Karpas-422 (cell line): ENCODE measurements around the gene FEN1. TPM values are rescaled to one million over a fixed set of nuclear protein-coding genes. Genes with fewer than 3 reads are reported as not detected.

ENCODE experiments used
- DNase-seq: peaks from one replicate; pipeline ENCODE4 v3.0.0-alpha.2; 2015
- H2AFZ ChIP-seq: fragments of 200-600 bp; sonication (generic); 2 replicates; pipeline ENCODE4 v1.6.1; 2014; ENCODE audit warnings: antibody characterized with exemption, low read length, mixed read lengths
- H3K27ac ChIP-seq: fragments of 200-600 bp; sonication (generic); 2 replicates; pipeline ENCODE4 v1.5.1; 2014; ENCODE audit warnings: mild to moderate bottlenecking, low read length, moderate library complexity
- H3K27me3 ChIP-seq: fragments of 200-600 bp; sonication (generic); 2 replicates; pipeline ENCODE4 v1.6.1; 2014; ENCODE audit warnings: low read length, mixed read lengths
- H3K36me3 ChIP-seq: fragments of 200-600 bp; sonication (generic); 2 replicates; pipeline ENCODE4 v1.6.1; 2014; ENCODE audit warnings: low read length, mixed read lengths; ENCODE audit not compliant: insufficient read depth
- H3K4me1 ChIP-seq: fragments of 200-600 bp; sonication (generic); 2 replicates; pipeline ENCODE4 v1.6.1; 2014; ENCODE audit warnings: mild to moderate bottlenecking, low read length, mixed read lengths
- H3K4me2 ChIP-seq: fragments of 200-600 bp; sonication (generic); 2 replicates; pipeline ENCODE4 v1.6.1; 2014; ENCODE audit warnings: low read length, low read depth, mild to moderate bottlenecking; ENCODE audit not compliant: poor library complexity, severe bottlenecking
- H3K4me3 ChIP-seq: fragments of 200-600 bp; sonication (generic); 2 replicates; pipeline ENCODE4 v1.5.1; 2014; ENCODE audit warnings: mild to moderate bottlenecking, antibody characterized with exemption, low read length, mixed read lengths
- H3K79me2 ChIP-seq: fragments of 200-600 bp; sonication (generic); 2 replicates; pipeline ENCODE4 v1.6.1; 2014; ENCODE audit warnings: mild to moderate bottlenecking, low read length, mixed read lengths
- H3K9ac ChIP-seq: fragments of 200-600 bp; sonication (generic); 2 replicates; pipeline ENCODE4 v1.6.0; 2014; ENCODE audit warnings: low read length
- H3K9me2 ChIP-seq: fragments of 200-600 bp; sonication (generic), shearing (Covaris generic); replicated peaks from 2 replicates; pipeline ENCODE4 v1.6.0; 2014; ENCODE audit warnings: mild to moderate bottlenecking, low read length, moderate library complexity; ENCODE audit not compliant: insufficient read depth
- H3K9me3 ChIP-seq: fragments of 300-700, 200-600 bp; sonication (generic); 2 replicates; pipeline ENCODE4 v1.6.1; 2014; ENCODE audit warnings: low read length, mixed read lengths
- H4K20me1 ChIP-seq: fragments of 200-600 bp; sonication (generic); 2 replicates; pipeline ENCODE4 v1.6.1; 2014; ENCODE audit warnings: mild to moderate bottlenecking, antibody characterized with exemption, low read length, low read depth; ENCODE audit not compliant: insufficient read depth
- total RNA-seq: library from RNA; depleted of rRNA; stranded (reverse); fragments of >200 nt; shearing (Covaris generic); gene quantifications from 2 replicates; pipeline ENCODE4 v1.2.3, GENCODE V29; 2014; ENCODE audit warnings: low replicate concordance; rRNA removed

FEN1 gene, protein sequence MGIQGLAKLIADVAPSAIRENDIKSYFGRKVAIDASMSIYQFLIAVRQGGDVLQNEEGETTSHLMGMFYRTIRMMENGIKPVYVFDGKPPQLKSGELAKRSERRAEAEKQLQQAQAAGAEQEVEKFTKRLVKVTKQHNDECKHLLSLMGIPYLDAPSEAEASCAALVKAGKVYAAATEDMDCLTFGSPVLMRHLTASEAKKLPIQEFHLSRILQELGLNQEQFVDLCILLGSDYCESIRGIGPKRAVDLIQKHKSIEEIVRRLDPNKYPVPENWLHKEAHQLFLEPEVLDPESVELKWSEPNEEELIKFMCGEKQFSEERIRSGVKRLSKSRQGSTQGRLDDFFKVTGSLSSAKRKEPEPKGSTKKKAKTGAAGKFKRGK
- total RNA-seq = 18.0 and 32.4 TPM in 2 replicates

DNA sequence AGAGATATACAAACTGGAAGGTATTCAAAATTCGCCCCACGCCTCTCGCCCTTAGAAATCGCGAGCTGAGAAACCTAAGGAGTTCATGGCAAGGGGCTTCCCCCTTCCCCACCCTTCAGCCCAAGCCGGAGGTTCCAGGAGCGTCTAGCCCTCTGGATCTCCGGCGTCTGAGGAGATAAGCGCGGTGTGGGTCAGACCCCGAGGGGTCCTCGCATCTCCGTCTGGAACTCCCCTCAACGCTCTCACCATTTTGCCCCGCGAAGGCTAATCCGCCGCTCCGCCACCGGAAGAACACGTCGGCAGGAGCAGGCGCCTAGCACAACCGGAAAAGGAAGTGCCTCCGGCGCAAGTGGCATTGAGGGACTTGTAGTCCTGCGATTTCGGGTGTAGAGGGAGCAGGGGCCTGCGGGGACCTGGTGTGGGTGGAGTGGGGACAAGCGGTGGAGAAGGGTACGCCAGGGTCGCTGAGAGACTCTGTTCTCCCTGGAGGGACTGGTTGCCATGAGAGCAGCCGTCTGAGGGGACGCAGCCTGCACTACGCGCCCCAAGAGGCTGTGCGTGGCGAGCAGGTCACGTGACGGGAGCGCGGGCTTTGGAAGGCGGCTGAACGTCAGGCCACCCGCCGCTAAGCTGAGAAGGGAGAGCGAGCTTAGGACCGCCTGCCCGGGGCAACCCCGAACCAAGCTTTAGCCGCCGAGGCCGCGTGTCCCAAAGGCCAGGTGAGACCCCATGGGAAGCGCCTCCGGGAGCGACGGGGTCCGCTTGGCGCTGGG is at the start of gene FEN1, which contains the start of gene TMEM258:
Gene FEN1 (plus strand): TSS at position 602 of the 773 bp plus-strand sequence. CDS start 2,451 bp downstream, outside the sequence.
Gene TMEM258 (minus strand): TSS at position 290 of the 773 bp plus-strand sequence. CDS start 41 bp downstream, at position 249.
- Histone ChIP-seq H3K4me1 (peaks cover 26% of the 10 kb centered on the region), H3K4me3 (peak within 1 kb of the TSS; percentile 90)

DNA sequence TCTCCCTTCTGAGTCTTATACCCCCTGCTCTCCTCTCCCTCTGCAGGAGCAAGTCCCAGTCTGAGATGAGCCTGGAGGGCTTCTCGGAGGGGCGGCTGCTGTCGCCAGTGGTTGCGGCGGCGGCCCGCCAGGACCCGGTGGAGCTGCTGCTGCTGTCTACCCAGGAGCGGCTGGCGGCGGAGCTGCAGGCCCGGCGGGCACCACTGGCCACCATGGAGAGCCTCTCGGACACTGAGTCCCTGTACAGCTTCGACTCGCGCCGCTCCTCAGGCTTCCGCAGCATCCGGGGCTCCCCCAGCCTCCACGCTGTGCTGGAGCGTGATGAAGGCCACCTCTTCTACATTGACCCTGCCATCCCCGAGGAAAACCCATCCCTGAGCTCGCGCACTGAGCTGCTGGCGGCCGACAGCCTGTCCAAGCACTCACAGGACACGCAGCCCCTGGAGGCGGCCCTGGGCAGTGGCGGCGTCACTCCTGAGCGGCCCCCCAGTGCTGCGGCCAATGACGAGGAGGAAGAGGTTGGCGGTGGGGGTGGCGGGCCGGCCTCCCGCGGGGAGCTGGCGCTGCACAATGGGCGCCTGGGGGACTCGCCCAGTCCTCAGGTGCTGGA is 49.1 kb upstream of the FEN1 start:
- no peak overlapping the region for H3K4me3 ChIP-seq
- H2AFZ ChIP-seq = no peak overlapping the region
- no peaks in the 10 kb centered on the region for H3K9me3 ChIP-seq
- no peak overlapping the region for H3K27ac ChIP-seq
- no peaks in the 10 kb centered on the region for H3K9me2 ChIP-seq
- no peaks in the 10 kb centered on the region for H3K4me1 ChIP-seq
- no peak overlapping the region for H3K4me2 ChIP-seq
- no peak for DNase-seq
- no peaks in the 10 kb centered on the region for H3K27me3 ChIP-seq
- H3K79me2 ChIP-seq = no peaks in the 10 kb centered on the region
- H3K9ac ChIP-seq = no peak overlapping the region
- no peaks in the 10 kb centered on the region for H3K36me3 ChIP-seq
- H4K20me1 ChIP-seq = no peaks in the 10 kb centered on the region

More for the DNA sequence above, at the start of gene FEN1, which contains the start of gene TMEM258:
- Histone ChIP-seq H3K9me2 (no peaks in the 10 kb centered on the region), H2AFZ (peak within 1 kb of the TSS; percentile 91; the same call in 1 of the 2 replicates), H3K79me2 (peaks cover 69% of the 10 kb centered on the region), H3K27ac (peak within 1 kb of the TSS; percentile 80), H3K9me3 (no peaks in the 10 kb centered on the region), H4K20me1 (peaks cover 7% of the 10 kb centered on the region; the same call in 1 of the 2 replicates), H3K36me3 (peaks cover 29% of the 10 kb centered on the region), H3K9ac (peak within 1 kb of the TSS; percentile 94), H3K27me3 (no peaks in the 10 kb centered on the region), H3K4me2 (peak within 1 kb of the TSS; percentile 98)
- DNase-seq = peak; percentile 96

DNA sequence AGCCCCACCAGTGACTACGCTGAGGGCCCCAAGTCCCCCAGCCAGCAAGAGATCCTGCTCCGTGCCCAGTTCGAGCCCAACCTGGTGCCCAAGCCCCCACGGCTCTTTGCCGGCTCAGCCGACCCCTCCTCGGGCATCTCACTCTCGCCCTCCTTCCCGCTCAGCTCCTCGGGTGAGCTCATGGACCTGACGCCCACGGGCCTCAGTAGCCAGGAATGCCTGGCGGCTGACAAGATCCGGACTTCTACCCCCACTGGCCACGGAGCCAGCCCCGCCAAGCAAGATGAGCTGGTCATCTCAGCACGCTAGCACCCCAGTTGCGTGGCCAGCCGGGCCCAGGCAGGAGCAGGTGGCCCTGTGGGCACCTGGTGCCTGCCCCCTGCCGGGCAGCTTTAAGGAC is 48.5 kb upstream of the FEN1 start:
- no peak overlapping the region for H3K4me3 ChIP-seq
- H3K9ac ChIP-seq = no peak overlapping the region
- no peaks in the 10 kb centered on the region for H3K79me2 ChIP-seq
- H4K20me1 ChIP-seq = no peaks in the 10 kb centered on the region
- no peaks in the 10 kb centered on the region for H3K9me2 ChIP-seq
- no peak overlapping the region for H3K27ac ChIP-seq
- no peaks in the 10 kb centered on the region for H3K4me1 ChIP-seq
- H3K36me3 ChIP-seq = no peaks in the 10 kb centered on the region
- H3K27me3 ChIP-seq = no peaks in the 10 kb centered on the region
- no peak overlapping the region for H3K4me2 ChIP-seq
- no peak overlapping the region for H2AFZ ChIP-seq
- no peak for DNase-seq
- H3K9me3 ChIP-seq = no peaks in the 10 kb centered on the region

DNA sequence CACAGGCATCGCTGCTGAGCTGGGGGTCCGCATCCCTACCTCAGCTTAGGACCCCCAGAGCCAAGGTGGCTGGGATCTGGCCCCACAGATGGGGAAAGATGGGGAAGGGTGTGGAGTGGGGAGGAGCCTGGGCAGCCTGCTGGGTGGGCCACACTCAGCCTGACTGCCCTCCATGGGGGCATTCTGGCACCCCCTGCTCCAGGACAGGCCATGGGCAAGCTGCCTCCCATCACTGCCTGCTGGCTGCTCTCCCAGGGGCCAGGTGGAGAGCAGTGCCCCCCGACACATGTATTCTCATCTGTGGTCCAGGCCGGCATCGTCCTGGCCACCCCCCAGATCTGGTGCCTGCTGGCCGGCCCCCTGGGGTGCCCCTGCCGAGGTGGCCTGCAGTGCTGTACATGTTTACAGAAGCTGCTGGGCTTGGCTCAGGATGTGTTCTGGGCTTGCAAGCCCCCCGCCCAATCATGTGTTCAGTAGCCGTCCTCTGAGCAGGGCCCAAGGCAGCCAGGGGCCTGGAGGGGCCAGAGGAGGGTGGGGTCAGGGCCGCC is 48.0 kb upstream of the FEN1 start:
- H4K20me1 ChIP-seq = no peaks in the 10 kb centered on the region
- H3K27me3 ChIP-seq = no peaks in the 10 kb centered on the region
- no peaks in the 10 kb centered on the region for H3K9me2 ChIP-seq
- no peak overlapping the region for H3K4me2 ChIP-seq
- no peak overlapping the region for H2AFZ ChIP-seq
- H3K4me3 ChIP-seq = no peak overlapping the region
- H3K36me3 ChIP-seq = no peaks in the 10 kb centered on the region
- no peaks in the 10 kb centered on the region for H3K4me1 ChIP-seq
- H3K79me2 ChIP-seq = no peaks in the 10 kb centered on the region
- no peaks in the 10 kb centered on the region for H3K9me3 ChIP-seq
- DNase-seq = no peak
- no peak overlapping the region for H3K9ac ChIP-seq
- no peak overlapping the region for H3K27ac ChIP-seq

DNA sequence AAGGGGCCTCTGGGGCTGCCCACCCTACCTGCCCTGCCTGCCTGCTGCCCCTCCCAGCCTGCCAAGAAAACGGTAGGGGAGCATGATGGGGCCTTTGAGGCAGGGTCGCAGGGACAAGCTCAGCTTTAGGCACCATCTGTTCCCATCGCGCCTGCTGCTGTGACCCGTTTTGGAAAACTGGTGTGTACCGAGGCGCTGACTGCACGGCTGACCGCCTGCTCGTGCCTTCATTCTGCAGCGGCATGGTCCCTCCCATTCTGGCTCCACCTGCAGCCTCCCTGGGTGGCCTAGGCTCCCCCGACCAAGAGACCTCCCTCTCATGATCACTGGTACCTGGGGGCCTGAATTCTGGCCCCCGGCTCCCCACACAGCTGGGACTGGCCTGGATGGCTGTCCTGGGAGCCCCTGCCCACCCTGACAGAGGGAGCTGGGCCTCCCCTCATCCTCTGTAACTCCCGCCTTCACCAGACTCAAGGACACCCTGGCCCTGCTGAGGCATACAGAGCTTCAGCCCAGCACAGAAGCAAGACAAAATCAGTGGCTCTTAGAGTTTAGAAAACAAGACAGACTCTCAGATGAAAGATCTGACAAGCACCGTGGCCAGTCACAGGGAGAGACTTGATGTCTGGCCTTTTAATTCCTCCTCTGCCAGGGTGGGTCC is 46.8 kb upstream of the FEN1 start:
- no peaks in the 10 kb centered on the region for H3K36me3 ChIP-seq
- no peaks in the 10 kb centered on the region for H3K27me3 ChIP-seq
- H3K9me3 ChIP-seq = no peaks in the 10 kb centered on the region
- H3K27ac ChIP-seq = no peak overlapping the region
- H3K4me1 ChIP-seq = no peaks in the 10 kb centered on the region
- H2AFZ ChIP-seq = no peak overlapping the region
- no peak overlapping the region for H3K4me3 ChIP-seq
- DNase-seq = no peak
- no peak overlapping the region for H3K9ac ChIP-seq
- no peaks in the 10 kb centered on the region for H4K20me1 ChIP-seq
- H3K4me2 ChIP-seq = no peak overlapping the region
- no peaks in the 10 kb centered on the region for H3K9me2 ChIP-seq
- H3K79me2 ChIP-seq = no peaks in the 10 kb centered on the region

DNA sequence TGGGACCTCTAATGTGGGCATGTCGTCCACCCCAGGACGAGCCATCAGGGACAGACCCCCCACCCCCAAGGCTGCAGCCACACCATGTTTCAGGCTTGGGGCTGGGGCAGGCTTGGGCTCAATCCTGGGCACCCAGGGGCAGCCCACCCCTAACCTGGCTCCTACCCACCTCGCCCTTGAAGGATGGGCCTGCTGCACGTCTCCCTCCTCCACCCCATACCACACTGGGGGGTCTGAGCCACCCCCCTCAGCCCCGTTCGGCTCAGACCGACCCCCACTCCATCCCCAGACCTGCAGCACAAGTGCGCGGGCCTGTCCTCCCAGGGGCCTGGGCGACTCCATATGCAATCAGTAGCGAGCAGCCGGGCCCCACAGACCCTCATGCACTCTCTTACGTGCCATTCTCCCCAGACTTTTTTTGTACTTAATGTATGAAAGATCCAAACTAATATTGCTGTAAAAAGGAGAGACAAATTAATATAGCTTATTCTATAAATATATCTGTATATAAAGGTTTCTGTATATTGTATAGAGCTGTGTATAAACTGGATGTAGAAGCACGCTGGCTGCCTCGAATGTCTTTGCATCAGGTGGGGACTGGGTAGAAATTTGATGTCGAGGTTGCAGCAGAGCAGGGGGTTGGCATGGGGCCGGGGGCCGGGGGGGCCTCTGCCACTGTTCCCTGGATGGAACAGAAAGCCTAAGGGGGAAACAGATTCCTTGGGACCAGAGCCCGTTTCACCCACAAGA is 46.1 kb upstream of the FEN1 start:
- Histone ChIP-seq H3K9ac (no peak overlapping the region), H4K20me1 (no peaks in the 10 kb centered on the region), H3K4me1 (no peaks in the 10 kb centered on the region), H3K36me3 (no peaks in the 10 kb centered on the region), H3K9me3 (no peaks in the 10 kb centered on the region), H3K27ac (no peak overlapping the region), H2AFZ (no peak overlapping the region), H3K9me2 (no peaks in the 10 kb centered on the region), H3K27me3 (no peaks in the 10 kb centered on the region), H3K4me3 (no peak overlapping the region), H3K4me2 (no peak overlapping the region), H3K79me2 (no peaks in the 10 kb centered on the region)
- DNase-seq = no peak

DNA sequence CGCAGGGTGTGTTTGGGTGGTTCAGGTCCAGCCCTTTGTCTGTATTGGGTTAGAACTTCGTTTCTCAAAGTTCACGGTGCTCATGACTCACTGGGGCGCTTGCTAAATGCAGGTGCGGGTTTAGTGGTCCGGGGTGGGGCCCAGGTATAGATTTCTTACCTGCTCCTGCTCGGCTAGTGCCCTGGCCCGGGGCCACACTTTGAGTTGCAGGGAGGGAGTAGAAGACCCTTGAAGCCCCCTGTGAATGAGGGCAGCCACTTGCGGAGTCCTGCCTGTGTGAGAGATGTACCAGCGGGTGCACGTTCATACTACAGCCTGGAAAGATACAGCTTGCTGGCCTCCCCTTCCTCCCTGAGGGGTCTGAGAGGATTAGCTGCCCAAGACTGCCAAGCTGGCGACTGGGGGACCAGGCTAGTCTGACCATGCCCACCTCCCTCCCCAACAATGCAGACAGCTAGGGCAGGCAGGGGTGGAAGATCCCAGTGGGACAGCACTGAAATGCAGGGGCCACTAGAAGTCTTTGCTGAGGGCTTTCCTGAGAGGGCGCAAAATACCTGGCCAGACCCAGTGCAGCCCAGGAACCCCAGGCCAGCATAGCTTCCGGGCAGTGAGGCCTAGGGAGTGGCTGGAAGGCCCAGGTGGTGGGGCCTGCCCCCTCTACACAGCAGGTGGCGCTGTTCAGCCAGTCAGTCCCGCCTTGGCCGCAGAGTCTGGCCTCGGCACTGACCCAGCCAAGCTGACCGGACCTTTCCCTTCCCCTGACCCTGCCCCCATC is 45.3 kb upstream of the FEN1 start:
- peak; percentile 74 for DNase-seq
- no peak overlapping the region for H3K27ac ChIP-seq
- no peaks in the 10 kb centered on the region for H3K4me1 ChIP-seq
- H3K9me2 ChIP-seq = no peaks in the 10 kb centered on the region
- no peaks in the 10 kb centered on the region for H3K79me2 ChIP-seq
- H3K4me2 ChIP-seq = no peak overlapping the region
- H4K20me1 ChIP-seq = no peaks in the 10 kb centered on the region
- H3K9ac ChIP-seq = no peak overlapping the region
- H3K36me3 ChIP-seq = no peaks in the 10 kb centered on the region
- H2AFZ ChIP-seq = no peak overlapping the region
- no peaks in the 10 kb centered on the region for H3K9me3 ChIP-seq
- no peaks in the 10 kb centered on the region for H3K27me3 ChIP-seq
- H3K4me3 ChIP-seq = no peak overlapping the region
